HL-60 (cell line): ENCODE data around the gene TH.

ENCODE experiments used
- CTCF ChIP-seq: IDR thresholded peaks from one replicate; pipeline ENCODE4 v1.5.1; 2011; ENCODE audit warnings: low read length, control low read depth, inconsistent platforms; ENCODE audit not compliant: insufficient read depth
- POLR2AphosphoS5 ChIP-seq: IDR thresholded peaks from 2 replicates; pipeline ENCODE4 v1.6.1; 2012; ENCODE audit warnings: low read depth
- REST ChIP-seq: IDR thresholded peaks from 2 replicates; pipeline ENCODE4 v1.6.1; 2012; ENCODE audit warnings: low read depth; ENCODE audit not compliant: insufficient replicate concordance

DNA sequence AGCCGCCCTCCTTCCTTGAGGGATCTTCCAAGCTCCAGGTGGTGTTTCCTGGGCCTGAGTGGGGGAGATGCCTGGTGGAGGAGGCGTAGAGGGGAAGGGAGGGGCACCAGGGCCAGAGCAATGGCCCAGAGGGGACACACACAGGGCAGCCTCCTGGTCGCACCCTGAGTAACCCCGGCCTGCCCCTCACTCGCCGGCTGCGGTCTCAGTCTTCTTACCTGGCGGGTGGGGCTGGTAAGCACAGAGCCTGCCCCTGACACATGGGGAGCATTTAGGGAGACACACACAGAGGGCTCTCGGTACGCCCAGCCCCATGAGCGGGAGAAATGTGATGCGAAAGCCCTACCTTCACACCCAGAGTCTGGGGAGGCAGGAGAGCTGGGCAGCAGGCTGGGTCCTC is 56.3 kb downstream of the TH start:
- TF ChIP-seq CTCF (no peak), REST (no peak), POLR2AphosphoS5 (no peak)
